Endothelial cell of hepatic sinusoid (primary cell): ENCODE measurements around the gene FBXO31.

Source experiments
- in situ Hi-C: cut with HindIII; loops from 2 replicates; pipeline ENCODE4 v1.10.0; 2017; ENCODE audit warnings: low sequenced_read_pairs

The FBXO31 gene

GRCh38 chr16:87316923-87317749, 66.4 kb downstream of the FBXO31 start, which contains the start of gene C16orf95:
Gene C16orf95, minus strand, starts transcription at chr16:87317392. Its CDS starts 150 bp downstream, at chr16:87317242.
- in situ Hi-C loops, result no loop called here

DNA sequence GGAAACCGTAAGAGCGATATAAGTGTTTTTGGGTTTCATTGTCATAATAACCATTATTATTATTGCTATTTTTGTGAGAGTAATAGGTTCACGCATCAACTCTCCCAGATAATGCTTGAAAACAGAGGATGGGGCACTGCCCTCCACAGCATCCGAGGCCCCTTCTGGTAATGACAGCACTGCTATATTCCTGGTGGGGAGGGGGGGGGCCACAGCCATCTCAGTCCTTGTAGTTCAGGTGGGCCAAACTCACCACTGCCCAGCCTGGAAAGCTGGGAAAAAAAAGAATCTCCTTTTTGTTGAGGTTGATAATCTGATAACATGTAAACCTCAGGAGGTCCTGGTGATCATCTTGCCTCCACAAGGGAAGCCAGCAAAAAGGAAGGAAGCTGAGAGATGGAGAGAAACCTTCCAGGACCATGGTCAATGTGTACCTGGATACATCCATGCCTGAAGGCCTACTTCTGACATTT, 67.1 kb downstream of the FBXO31 start:
- in situ Hi-C loops, result no loop called here

- in situ Hi-C loops, result no loop called here
These were observed 68.6 kb downstream of the FBXO31 start for GRCh38 chr16:87314990-87315420.

DNA sequence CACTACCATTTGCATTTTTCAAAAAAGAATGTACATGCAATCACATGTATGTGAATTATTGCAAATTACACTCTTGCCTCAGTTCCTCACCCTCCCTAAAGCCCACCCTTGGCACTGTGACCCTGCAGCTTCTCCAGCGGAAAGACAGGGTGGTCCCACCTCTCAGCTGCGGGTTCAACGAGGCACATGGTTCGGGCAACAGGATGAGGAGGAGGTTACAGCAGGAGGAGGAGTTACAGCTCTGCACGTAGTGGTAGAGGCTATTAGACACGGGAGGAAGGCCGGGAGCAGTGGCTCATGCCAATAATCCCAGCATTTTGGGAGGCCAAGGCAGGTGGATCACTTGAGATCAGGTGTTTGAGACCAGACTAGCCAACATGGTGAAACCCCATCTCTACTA, 71.6 kb downstream of the FBXO31 start:
- in situ Hi-C loops, result no loop called here

- in situ Hi-C loops, result no loop called here
These were observed 72.2 kb downstream of the FBXO31 start for GRCh38 chr16:87311387-87311786.

- in situ Hi-C loops, result no loop called here
These were observed 73.0 kb downstream of the FBXO31 start for GRCh38 chr16:87310610-87311009.

DNA sequence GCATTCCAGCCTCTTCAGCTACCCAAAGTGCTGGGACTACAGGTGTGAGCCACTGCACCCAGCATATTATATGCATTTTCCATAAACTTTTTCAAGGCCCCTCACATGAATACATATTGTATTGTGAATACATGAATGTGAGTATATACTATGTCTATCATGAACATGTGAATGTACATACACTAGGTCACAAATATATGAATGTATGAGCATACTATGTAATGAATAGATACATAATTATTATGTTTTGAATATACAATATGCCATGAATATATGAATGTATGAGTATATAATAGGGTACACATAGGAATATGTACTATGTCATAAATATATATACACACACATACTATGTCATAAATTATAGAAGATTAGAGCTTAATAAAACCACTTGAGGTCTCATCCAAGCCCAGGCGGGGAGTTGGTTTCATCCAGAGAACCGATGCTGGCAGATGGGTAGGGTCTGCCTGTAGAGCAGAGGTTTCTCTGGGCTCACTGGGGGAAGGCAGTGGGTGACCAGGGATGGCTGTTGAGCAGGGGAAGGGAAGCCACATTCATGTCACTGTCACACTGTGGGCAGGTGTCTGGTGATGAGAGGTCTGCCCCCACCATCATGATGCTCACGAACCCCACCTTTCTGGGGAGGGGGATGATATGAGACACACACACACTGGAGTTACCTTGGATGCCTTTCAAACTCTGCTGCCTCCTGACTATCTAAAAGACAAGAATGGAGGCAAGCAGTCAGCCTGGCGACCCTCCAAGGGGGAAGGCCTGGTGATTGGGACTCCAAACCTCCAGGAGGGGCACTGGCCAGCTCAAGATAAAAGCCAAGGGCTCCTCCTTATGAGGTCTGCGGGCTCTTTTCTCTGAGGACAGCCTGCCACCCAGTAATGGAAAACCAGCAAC, 73.7 kb downstream of the FBXO31 start:
- in situ Hi-C loops, result no loop called here

GRCh38 chr16:87308826-87309225, 74.8 kb downstream of the FBXO31 start:
- in situ Hi-C loops, result no loop called here

GRCh38 chr16:87306516-87306915, 77.1 kb downstream of the FBXO31 start:
- in situ Hi-C loops, result no loop called here

GRCh38 chr16:87305505-87306391, 77.8 kb downstream of the FBXO31 start:
- in situ Hi-C loops, result no loop called here

DNA sequence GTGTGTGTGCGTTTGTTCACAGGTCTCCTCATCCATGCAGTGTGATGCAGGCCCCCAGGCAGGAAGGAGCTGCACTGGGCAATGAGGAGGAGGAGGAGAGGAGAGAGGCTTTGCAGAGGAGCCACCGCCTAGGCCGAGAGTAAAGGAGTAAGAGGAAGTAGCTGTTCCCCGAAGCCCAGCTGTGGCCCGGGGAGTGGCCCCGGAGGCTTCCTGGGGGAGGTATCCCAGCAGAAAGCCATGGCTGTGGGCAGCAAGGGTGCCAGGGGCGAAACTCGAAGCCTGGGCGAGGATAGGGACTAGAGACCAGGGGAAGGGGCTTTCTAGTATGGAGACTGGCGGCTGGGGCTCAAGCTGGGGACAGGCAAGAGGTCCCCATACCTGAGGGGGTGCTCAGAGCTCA, 78.6 kb downstream of the FBXO31 start:
- in situ Hi-C loops, result no loop called here

- in situ Hi-C loops, result no loop called here
These were observed 79.5 kb downstream of the FBXO31 start for GRCh38 chr16:87303962-87304521.

DNA sequence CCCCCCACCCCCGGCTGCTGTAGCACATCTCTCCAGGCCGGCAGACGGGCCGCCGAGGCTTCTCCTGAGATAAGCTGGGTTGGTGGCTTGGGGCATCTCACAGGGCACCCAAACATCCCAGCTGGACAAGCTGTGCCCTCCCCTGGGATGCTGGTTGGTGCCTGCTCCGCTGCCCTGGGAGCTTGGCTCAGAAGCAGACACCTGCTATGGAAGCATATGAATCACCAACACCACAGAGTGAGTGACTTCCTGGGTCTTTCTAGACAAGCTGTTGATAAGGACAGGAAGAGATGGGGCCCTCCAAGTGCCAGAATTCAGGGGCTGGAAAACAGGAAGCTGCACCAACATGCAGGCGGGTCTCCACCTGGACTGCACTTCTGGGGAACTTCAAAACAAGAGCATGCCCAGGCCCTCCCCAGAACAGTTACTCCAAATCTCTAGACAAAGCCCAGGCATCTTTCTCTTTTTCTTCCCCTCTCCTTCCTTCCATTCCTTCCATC, 80.1 kb downstream of the FBXO31 start:
- in situ Hi-C loops, result no loop called here

- in situ Hi-C loops, result no loop called here
These were observed 84.6 kb downstream of the FBXO31 start for GRCh38 chr16:87298857-87299465.

DNA sequence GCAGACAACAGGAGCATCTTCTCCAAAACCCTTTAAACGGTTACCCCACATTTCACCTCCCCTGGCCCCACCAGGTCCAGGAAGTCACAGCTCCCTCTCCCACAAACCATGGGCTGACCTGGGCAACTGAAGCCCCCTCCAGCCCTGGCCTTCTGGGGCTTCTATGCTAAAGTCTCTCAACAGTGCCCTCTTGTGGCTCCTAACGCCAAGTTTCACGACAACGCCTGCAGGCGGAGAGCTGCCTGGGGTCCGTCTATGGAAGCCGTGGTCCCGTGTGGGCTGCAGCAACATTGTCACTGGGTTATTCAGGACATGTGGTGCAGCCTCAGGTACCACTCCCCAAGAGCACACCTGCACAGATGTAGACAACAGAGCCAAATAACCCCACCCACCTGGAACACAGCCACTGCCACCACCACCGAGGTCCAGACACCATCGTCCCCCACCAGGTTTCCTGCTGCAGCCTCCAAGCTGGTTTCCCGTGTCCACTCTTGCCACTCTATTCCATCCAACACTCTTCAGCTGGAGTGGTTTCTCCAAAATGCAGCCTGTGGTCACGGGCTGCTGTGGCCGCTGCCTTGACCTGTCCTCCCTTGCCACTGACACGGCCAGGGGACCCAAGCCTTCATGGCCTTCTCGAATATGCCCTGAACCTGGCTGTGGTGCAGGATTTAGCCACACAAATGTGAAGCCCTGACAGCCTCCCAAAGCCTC, 85.5 kb downstream of the FBXO31 start:
- in situ Hi-C loops, result no loop called here

DNA sequence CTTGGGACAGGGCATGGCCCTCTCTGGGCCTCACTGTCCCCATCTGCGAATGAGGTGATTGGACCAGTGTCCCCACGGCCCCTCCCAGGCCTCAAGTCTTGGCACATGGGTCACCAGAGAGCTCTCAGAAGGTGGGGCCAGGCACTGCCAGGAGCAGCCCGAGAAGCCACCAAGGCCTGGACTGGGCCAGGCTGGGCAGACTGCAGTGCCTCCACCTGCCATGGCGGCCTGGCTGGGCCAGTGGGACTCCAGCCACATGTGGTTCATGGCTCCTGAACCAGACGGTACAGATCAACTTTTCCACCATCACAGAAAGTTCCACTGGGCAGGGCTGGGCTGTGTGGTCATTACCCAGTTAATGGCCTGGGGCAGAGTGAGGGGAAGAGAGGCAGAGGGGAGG, 86.2 kb downstream of the FBXO31 start:
- in situ Hi-C loops, result no loop called here

DNA sequence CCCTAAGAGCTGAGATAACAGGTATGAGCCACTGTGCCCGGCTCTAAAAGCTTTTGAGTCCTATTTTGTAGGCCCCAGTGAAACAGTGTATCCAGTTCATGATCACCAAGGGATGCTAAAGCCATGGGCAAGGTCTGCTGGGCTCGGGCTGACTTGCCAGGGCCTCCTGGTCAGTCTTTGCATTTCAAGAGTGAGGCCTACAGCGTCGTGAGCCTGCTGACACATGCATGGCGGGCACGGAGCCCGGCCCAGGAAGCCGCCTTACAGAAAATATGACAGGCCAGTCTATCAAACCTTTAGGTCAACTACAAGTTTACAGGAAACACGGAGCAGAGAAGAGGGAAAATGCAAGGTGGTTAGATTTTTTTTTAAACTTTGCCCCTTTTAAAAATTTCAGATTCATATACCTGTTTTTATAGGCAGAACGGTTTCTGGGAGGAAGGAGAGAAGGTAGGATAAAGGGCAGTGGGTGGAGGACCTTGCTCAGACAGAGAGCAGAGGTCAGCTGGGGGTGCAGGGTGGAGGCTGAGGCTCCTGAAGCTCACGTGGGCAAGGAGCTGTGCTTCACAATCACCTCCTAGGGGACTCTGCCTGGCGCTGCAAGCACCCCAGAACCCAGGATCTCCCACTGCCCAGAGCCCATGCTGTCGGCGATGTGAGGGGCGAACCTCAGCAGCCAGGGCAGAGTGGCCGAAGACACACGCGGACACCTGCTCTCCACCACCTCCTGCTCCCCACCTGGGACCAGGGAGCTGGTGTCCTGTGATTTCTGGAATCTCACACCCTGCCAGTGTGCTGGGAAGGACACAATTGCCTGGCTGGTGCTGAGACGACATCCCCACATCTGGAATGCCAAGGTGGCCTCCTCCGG, 87.7 kb downstream of the FBXO31 start:
- in situ Hi-C loops, result no loop called here

DNA sequence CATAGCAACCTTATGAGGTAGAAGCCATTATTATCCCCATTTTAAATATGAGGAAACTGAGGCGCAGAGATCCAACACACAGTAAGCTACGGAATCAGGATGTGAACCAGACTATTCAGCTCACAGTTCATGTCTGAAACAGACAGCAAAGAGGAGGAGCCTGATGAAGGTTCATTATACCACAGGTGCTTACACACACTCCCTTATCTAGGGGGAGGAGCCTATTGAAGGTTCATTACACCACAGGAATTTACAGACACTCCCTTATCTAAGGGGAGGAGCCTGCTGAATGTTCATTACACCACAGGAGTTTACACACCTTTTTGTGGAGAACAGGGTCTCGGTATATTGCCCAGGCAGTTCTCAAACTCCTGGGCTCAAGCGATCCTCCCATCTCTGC, 88.3 kb downstream of the FBXO31 start:
- in situ Hi-C loops, result no loop called here
